Left renal pelvis (tissue), 4 donors: ENCODE data around the gene ZNF524. TPM values are rescaled to one million over a fixed set of nuclear protein-coding genes. Genes with fewer than 3 reads are reported as not detected.

ENCODE experiments used
- DNase-seq, 4 donors: peaks; one replicate each; pipeline ENCODE4 v3.0.0-alpha.2; 2013; ENCODE audit warnings: low read depth in 4 of 4, low spot score in 3 of 4
- polyA plus RNA-seq, 4 donors: library from polyadenylated mRNA; unstranded; fragments of 120-200 nt; gene quantifications; one replicate each; pipeline ENCODE4 v1.2.1, GENCODE V29; 2013; ENCODE audit not compliant: insufficient read length in 4 of 4

ZNF524 gene
- polyA plus RNA-seq, 4 donors: 4.6 to 13.3 (median 6.7) TPM

GRCh38 chr19:55640043-55640576, 40.0 kb downstream of the ZNF524 start:
- no peak for DNase-seq

DNA sequence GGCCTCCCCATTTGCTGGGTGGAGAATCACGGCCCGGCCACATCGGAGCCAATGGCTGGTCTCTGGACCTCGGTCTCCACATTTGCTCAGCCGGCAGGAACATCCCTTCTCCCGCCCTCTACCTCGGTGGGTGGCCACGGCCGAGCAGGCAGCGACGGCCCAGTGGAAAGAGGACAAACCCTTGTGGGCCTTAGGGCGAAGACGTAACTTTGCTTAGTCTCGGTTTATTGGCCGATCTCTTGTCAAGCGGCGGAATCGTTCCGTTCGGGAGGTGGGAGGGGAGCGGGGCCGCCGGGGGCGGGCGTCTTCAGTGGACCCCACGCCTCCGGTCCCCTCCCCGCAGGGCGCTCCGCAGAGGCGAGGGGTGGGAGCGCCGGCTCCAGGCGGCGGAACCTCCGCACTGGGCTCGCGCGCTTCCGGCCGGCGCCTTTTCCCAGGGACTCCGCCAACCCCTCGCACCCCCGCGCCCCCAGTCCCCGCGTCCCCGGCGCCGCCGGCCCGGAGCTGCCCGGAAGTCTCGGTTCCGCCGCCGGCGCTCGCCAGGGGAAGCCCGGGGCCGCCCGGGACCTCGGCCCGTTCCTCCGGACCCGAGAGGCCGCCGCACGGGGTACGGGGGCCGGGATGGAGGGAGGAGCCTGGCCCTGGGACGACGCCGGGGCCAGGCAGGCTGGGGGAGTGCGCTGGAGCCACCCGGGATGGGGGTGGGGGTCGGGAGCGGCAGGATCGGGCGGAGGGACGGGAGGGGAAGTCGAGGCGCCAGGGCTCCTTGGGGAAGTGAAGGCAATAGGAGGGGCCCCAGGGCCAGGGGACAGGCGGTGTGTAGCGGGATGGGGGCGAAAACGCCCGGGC, 40.7 kb downstream of the ZNF524 start, which contains the start of gene ZNF580:
ZNF580 (plus strand) TSS at position 426 of the 849 bp plus-strand sequence. CDS start 1,507 bp downstream, outside the sequence.
- no peak for DNase-seq

DNA sequence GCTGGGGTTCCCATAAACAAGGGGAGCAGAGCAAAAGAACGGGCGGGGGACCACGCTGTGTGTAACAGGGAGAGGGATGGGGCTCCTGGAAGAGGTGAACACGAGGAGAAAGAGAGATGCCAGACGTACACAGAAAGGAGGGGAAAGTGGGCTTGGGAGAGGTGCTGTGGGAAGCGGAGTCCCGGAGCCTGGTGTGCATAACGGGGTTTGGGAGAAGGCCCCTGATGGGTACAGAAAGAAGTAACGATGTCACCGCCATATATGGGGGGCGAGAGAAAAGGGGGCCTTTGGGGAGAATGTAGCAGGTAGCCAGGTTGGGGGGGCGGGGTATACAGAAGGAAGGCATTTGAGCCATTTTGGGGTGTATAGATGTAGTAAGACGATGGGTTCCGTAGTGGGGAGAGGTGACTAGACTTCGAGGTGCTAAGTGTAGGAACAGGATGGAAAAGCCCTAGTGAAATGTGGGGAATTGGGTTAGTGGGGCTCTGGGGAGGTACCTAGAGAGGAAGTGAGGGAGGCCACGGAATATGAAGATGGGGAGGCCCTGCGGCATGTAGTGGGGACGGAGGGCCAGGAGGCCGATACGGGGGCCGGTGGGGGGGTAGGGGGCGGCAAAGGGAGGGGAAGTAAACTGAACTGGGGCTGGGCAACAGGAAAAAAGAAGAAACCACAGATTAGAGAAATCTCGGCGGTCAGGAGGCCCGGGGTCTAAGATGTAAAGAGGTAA, 41.5 kb downstream of the ZNF524 start:
- DNase-seq: no peak

GRCh38 chr19:55642153-55643002, 42.3 kb downstream of the ZNF524 start:
- DNase-seq: no peak

GRCh38 chr19:55643003-55643886, 43.2 kb downstream of the ZNF524 start, which contains the start of gene ZNF581:
Gene ZNF581 (plus strand): TSS chr19:55643649. CDS start chr19:55644572, 923 bp downstream.
- no peak for DNase-seq

DNA sequence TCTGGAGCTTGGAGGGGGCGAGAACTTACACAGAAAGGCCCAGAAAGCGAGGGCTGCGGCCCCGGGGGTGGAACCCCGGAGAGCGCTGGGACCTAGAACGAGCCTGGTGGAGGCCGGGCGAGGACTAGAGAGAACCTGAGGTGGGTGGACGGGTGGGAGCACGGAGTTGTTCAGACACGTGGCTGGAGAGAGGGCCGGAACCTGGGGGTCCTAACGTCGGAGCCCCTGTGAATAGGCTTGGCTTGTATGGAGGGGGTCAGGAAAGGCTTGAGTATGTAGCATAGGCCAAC, 43.7 kb downstream of the ZNF524 start:
- DNase-seq: no peak

DNA sequence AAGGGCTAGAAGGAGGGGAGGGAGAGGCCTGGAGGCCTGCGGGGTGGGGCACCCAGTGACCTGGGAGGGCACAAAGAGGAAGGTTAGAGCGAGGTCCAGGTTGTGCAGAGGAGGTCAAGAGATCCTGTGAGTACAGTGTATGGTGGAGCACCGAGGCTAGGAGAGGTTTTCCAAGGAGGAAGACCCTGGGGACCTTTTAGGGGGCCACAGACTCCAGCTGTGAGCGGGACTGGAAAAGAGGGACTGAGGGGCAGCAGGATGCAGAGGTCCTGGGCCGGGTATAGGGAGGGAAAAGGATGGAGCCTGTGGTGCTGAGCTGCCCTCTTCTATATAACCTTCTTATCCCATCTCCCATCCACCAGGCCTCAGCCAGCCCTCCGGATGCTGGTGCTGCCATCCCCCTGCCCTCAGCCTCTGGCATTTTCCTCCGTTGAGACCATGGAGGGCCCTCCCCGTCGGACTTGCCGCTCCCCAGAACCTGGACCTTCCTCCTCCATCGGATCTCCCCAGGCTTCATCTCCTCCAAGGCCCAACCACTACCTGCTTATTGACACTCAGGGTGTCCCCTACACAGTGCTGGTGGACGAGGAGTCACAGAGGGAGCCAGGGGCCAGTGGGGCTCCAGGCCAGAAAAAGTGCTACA, 44.2 kb downstream of the ZNF524 start:
- no peak for DNase-seq

DNA sequence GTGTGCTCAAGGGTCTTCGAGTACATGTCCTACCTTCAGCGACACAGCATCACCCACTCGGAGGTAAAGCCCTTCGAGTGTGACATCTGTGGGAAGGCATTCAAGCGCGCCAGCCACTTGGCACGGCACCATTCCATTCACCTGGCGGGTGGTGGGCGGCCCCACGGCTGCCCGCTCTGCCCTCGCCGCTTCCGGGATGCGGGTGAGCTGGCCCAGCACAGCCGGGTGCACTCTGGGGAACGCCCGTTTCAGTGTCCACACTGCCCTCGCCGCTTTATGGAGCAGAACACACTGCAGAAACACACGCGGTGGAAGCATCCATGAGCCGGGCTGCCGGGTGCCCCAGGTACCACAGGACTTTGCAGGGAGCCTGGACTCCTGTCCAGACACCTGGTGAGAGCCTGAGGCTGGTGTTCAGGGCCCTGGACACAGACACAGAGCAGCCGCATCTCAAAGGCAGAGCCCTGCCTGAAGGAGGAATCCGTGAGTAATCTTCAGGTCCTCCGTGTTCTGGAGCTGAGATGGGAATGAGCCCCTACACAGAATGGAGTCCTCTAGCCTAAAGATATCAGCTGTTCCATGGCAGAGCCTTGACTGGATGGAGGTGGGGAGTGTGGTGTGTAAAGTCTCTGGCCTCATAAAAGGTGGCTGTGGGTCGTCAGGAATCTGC, 44.9 kb downstream of the ZNF524 start:
- DNase-seq: no peak

DNA sequence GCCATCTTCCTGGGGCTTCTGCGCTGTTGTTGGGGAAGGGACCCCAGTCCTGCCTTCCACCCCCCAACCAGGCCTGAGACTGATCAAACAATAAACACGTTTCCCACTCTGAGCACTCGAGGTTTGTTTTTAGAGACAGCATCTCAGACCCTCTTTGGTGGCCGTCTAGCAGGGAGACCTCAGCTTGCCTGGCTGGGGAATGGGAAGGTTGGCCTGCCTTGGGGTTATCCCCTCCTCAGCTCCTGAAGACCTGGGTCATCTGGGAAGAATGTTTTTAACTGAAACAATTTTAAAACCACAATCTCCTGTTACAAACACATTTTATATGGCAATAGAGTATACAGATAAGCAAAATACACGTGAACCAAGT, 45.4 kb downstream of the ZNF524 start:
- no peak for DNase-seq

DNA sequence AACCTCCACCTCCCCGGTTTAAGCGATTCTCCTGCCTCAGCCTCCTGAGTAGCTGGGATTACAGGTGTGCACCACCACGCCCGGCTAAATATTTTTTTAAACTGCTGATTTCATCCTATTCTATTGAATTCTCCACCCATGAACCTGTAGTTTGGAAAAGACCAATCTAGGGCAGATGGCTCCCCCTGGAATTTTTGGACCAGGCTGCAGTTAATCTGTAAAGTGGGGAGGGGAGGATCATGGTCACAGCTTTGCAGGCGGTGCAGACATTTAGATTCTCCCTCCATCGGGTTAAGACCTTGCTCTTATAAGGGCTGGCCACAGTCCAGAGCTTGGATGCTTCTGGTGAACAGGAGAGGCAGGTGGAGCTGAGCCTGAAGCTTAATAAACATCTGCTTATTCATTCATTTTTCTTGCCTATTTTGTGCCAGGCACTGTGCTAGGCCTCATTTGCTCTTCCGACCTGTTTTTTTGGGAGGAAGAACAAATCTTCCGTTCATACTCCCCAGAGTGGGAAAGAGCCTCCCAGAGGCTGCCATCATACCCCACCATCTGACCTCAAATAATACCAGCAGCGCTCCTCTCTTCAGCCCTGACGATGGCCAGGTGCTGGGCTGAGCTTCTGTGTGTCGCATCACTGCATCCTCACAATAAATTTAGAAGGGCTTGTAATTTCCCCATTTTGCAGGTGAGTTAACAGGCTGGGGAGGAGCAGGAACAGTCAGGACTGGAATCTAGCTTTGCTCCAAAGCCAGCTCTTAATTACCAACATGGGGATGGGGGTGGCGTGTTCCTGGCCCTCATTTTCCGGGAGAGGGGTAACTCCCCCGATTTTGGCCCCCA, 47.0 kb downstream of the ZNF524 start:
- no peak for DNase-seq

GRCh38 chr19:55647732-55648584, 47.9 kb downstream of the ZNF524 start, which contains the start of gene CCDC106:
Gene CCDC106 (plus strand): TSS chr19:55648212. CDS start chr19:55649047, 835 bp downstream.
- DNase-seq: peak in 2 of 4 donors; percentile 66 to 68

- no peak for DNase-seq
Observed at GRCh38 chr19:55648585-55649267, 48.6 kb downstream of the ZNF524 start.

DNA sequence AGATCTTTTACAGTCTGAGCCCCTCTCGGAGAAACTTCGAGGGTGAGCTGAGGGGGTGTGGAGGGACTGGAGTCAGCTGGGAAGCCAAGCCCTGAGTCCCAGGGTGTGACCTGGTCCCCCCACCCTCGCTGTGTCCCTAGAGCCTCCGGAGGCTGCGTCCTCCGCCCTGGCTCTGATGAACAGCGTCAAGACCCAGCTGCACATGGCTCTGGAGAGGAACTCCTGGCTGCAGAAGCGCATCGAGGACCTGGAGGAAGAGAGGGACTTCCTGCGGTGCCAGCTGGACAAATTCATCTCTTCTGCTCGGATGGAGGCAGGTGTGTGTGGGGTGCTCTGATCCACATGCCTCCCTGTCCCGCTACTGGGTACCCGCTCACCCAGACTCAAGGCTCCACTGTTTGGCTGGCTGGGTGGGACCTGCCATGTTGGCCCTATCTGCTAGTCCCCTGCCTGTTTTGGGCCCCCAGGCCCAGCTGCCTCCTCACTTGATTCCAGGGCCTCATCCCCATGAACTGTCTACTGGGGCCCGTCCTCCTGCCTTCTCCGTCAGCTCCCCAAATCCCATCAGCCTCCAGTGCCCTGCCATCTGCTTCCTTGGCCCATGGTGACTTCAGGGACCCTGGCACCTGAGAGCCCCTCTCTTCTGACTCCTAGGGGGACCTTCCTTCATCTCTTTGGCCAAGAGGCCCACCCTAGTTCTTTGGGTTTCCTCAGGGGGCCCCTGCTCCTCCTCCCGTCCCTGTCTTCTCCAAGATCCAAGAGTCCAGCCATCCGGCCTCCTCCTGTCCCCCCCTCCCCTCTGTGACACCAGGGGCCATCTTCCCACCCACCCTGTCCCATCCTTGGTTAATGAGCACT, 49.4 kb downstream of the ZNF524 start:
- DNase-seq: no peak

- no peak for DNase-seq
Observed at GRCh38 chr19:55650126-55650557, 50.1 kb downstream of the ZNF524 start.

GRCh38 chr19:55650602-55651230, 50.6 kb downstream of the ZNF524 start:
- DNase-seq: no peak
